ENCODE data around the gene LHFPL4. TPM values are rescaled to one million over a fixed set of nuclear protein-coding genes. Genes with fewer than 3 reads are reported as not detected.
A peak's percentile ranks its signal among the peaks of the same experiment; 100 is the strongest.

Gene LHFPL4
- total RNA-seq, 2 donors from 2014 or later = 0.28 to 6.8 TPM

DNA sequence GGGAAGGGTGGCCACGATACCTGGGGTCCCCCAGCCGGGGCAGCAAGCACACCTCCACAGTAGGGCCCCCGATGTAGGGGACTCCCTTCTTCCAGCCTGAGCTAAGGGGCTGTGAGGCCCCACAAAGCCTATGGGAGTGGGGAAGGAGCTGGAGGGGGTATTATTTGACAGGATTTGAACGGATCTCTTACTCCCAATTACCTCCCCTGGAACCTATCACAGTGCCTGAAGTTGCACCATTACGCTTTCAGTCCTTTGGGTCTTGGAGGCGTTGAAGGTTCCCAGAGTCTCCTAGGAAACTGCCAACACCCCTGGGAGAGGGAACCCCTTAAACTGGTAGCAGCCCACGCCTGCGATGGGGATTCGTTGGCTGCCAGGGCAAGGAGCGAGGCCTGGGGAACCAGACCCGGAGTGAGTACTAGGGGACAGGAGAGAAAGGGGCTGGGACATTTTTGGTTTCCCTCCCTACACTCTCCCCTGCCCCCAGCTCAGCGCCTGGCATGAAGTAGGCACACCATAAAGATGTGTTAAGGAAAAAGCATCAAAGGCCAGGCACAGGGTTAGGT, 409 bp upstream of the LHFPL4 start:
- peaks cover 9% of the 10 kb centered on the region for H3K27me3 ChIP-seq (replicated peaks; ENCODE audit: insufficient read depth)
- whole genome bisulfite sequencing = 27% methylated on average over 12 of the region's 12 CpGs
- DNase-seq (ENCODE audit: low spot score) = no peak

DNA sequence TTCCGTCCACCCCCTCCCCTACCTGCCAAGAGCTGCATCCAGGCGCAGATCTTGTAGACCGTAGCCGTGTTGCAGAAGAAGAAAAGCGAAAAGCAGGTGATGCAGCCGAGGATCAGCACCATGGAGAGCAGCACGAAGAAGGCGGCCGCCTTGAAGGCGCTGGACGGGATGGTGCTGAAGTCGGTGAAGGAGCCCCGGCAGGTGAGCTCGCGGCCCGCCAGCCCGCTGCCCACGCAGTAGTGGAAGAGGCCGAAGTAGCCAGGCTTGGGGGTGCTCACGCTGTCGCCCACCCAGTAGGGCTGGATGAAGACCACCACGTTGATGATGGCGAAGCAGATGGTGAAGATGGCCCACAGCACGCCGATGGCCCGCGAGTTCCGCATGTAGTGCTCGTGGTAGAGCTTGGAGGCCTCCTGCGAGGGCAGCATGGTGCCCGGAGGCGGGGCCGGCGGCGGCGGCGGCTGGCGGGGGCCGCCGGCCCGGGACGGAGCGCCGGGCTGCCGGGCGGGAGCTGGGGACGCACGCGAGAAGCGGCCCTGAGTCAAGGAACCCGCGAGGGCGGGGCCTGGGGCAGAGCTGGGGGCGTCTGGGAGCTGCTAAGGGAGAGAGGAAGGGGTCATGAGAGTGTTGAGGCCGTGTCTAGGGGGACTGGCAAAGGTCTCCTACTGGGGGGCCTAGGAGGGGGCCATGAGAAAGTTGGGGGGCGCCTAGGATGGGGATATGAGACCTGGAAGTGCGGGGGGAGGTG, 1.2 kb downstream of the LHFPL4 start:
- peak; percentile 9 for DNase-seq (ENCODE audit: low spot score)
- intact Hi-C loops (cut with DNase I) = no loop called here
- Histone ChIP-seq H3K36me3 (no peaks in the 10 kb centered on the region), H3K4me1 (replicated peaks) (no peaks in the 10 kb centered on the region), H3K9me3 (no peaks in the 10 kb centered on the region), H3K27me3 (replicated peaks; ENCODE audit: insufficient read depth) (peaks cover 9% of the 10 kb centered on the region), H3K4me3 (no peak overlapping the region), H3K27ac (no peak overlapping the region)
- WGBS = 8% methylated on average over 53 of the region's 57 CpGs
- TF ChIP-seq POLR2A (IDR thresholded peaks at IDR 0.05) (no peak), POLR2AphosphoS5 (IDR thresholded peaks at IDR 0.05) (no peak)
- TF ChIP-seq, protein P1, sequence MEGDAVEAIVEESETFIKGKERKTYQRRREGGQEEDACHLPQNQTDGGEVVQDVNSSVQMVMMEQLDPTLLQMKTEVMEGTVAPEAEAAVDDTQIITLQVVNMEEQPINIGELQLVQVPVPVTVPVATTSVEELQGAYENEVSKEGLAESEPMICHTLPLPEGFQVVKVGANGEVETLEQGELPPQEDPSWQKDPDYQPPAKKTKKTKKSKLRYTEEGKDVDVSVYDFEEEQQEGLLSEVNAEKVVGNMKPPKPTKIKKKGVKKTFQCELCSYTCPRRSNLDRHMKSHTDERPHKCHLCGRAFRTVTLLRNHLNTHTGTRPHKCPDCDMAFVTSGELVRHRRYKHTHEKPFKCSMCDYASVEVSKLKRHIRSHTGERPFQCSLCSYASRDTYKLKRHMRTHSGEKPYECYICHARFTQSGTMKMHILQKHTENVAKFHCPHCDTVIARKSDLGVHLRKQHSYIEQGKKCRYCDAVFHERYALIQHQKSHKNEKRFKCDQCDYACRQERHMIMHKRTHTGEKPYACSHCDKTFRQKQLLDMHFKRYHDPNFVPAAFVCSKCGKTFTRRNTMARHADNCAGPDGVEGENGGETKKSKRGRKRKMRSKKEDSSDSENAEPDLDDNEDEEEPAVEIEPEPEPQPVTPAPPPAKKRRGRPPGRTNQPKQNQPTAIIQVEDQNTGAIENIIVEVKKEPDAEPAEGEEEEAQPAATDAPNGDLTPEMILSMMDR (IDR thresholded peaks at IDR 0.05) = no peak

More for the DNA sequence above, 409 bp upstream of the LHFPL4 start:
- TF ChIP-seq, protein P1 (IDR thresholded peaks at IDR 0.05) = no peak
- no peak for TF ChIP-seq POLR2AphosphoS5 (IDR thresholded peaks at IDR 0.05)
- no peak for TF ChIP-seq POLR2A (IDR thresholded peaks at IDR 0.05)
- Histone ChIP-seq H3K36me3 (no peaks in the 10 kb centered on the region), H3K4me3 (no peak overlapping the region), H3K9me3 (no peaks in the 10 kb centered on the region), H3K27ac (no peak overlapping the region), H3K4me1 (replicated peaks) (no peaks in the 10 kb centered on the region)
- intact Hi-C loops (cut with DNase I) = no loop called here

DNA sequence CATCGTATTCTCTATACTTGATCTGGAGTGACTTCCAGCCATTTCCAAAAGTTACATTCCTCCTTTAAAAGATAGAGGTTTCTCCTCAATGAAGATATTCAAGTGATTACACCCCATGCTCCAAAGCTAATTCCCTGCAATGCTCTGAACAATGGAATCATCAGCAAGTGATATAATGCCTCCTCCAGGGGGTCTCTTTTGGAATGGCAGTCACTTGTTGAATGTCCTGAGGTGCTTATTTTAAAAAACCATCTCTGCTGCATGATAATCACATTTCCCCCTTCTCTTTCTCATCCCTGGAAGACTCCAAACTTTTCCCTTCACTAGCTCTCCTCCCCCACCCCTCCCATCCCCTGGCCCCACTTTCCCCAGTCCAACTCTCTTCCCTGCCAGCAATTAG, 2.6 kb downstream of the LHFPL4 start:
- no peaks in the 10 kb centered on the region for H3K9me3 ChIP-seq
- no peaks in the 10 kb centered on the region for H3K36me3 ChIP-seq
- TF ChIP-seq POLR2AphosphoS5 (IDR thresholded peaks at IDR 0.05) = no peak
- TF ChIP-seq, protein P1 (IDR thresholded peaks at IDR 0.05) = no peak
- TF ChIP-seq POLR2A (IDR thresholded peaks at IDR 0.05) = no peak
- DNase-seq (ENCODE audit: low spot score) = no peak
- no peak overlapping the region for H3K4me3 ChIP-seq
- H3K27ac ChIP-seq = no peak overlapping the region
- WGBS = 82% methylated on average over 1 of the region's 1 CpG
- H3K4me1 ChIP-seq (replicated peaks) = no peaks in the 10 kb centered on the region
- peaks cover 9% of the 10 kb centered on the region for H3K27me3 ChIP-seq (replicated peaks; ENCODE audit: insufficient read depth)
- intact Hi-C loops (cut with DNase I) = no loop called here

DNA sequence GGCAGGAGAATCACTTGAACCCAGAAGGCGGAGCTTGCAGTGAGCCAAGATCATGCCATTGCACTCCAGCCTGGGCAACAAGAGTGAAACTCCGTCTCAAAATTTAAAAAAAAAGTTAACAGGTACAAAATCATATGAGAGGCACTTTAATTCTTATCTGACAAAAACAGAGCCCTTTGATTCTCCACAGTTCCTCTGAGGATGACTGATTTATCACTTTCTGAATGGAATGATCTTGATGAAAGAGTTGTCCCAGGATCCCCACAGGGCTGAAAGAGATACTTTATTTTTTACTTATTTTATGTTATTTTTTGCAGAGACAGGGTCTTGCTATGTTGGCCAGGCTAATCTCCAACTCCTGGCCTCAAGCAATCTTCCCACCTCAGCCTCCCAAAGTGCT, 4.0 kb downstream of the LHFPL4 start:
- intact Hi-C loops (cut with DNase I) = no loop called here
- H3K4me1 ChIP-seq (replicated peaks) = no peaks in the 10 kb centered on the region
- H3K4me3 ChIP-seq = no peak overlapping the region
- no peaks in the 10 kb centered on the region for H3K9me3 ChIP-seq
- no peak overlapping the region for H3K27ac ChIP-seq
- 82% methylated on average over 2 of the region's 2 CpGs for WGBS
- DNase-seq (ENCODE audit: low spot score) = no peak
- peaks cover 9% of the 10 kb centered on the region for H3K27me3 ChIP-seq (replicated peaks; ENCODE audit: insufficient read depth)
- no peaks in the 10 kb centered on the region for H3K36me3 ChIP-seq
- no peak for TF ChIP-seq POLR2AphosphoS5 (IDR thresholded peaks at IDR 0.05)
- no peak for TF ChIP-seq POLR2A (IDR thresholded peaks at IDR 0.05)
- TF ChIP-seq, protein P1 (IDR thresholded peaks at IDR 0.05) = no peak

DNA sequence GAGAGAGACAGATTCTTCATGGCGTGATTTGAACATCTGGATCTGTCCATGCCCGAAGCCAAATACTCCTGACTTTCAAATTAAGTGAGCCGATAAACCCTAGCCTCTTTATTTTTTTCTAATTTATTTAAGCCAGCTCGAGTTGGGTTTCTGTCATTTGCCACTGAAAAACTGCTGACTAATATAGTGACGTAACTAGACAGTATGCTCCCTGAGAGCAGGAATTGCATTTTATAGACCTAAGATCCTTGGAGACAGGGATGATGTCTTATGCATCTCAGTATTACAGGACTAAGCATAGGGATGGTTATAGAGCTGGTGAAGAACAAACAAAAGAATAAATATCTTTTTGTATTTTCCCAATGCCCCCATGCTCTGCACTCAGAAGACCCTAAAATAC, 4.6 kb downstream of the LHFPL4 start:
- Histone ChIP-seq H3K27me3 (replicated peaks; ENCODE audit: insufficient read depth) (peaks cover 9% of the 10 kb centered on the region), H3K27ac (no peak overlapping the region), H3K9me3 (no peaks in the 10 kb centered on the region), H3K36me3 (no peaks in the 10 kb centered on the region), H3K4me1 (replicated peaks) (no peaks in the 10 kb centered on the region), H3K4me3 (no peak overlapping the region)
- 87% methylated on average over 5 of the region's 5 CpGs for WGBS
- DNase-seq (ENCODE audit: low spot score) = no peak
- no peak for TF ChIP-seq POLR2AphosphoS5 (IDR thresholded peaks at IDR 0.05)
- no peak for TF ChIP-seq POLR2A (IDR thresholded peaks at IDR 0.05)
- TF ChIP-seq, protein P1 (IDR thresholded peaks at IDR 0.05) = no peak
- intact Hi-C loops (cut with DNase I) = no loop called here

Data from prostate gland (tissue), 2 donors.